COLO829 (cell line): ENCODE measurements around the gene PARVA.

Experiments used
- DNase-seq: peaks from one replicate; pipeline ENCODE4 v3.0.0; 2012; ENCODE audit warnings: low spot score

PARVA gene

GRCh38 chr11:12403997-12404350 is 26.6 kb downstream of the PARVA start:
- no peak for DNase-seq

- DNase-seq: no peak
These were observed 27.1 kb downstream of the PARVA start for GRCh38 chr11:12404436-12404835.

- DNase-seq: no peak
These were observed 30.9 kb downstream of the PARVA start for GRCh38 chr11:12408156-12408770.

GRCh38 chr11:12409621-12410005 is 32.2 kb downstream of the PARVA start:
- DNase-seq: no peak

GRCh38 chr11:12410006-12410728 is 32.8 kb downstream of the PARVA start:
- no peak for DNase-seq

- DNase-seq: no peak
These were observed 34.0 kb downstream of the PARVA start for GRCh38 chr11:12411393-12411792.

- DNase-seq: peak; percentile 71
These were observed 34.7 kb downstream of the PARVA start for GRCh38 chr11:12411806-12412727.

GRCh38 chr11:12413141-12414052 is 36.0 kb downstream of the PARVA start:
- DNase-seq: no peak

- no peak for DNase-seq
These were observed 37.2 kb downstream of the PARVA start for GRCh38 chr11:12414611-12415010.

- DNase-seq: no peak
These were observed 38.1 kb downstream of the PARVA start for GRCh38 chr11:12415342-12415966.

- no peak for DNase-seq
These were observed 39.2 kb downstream of the PARVA start for GRCh38 chr11:12416552-12416951.

GRCh38 chr11:12417691-12418611 is 40.6 kb downstream of the PARVA start:
- DNase-seq: no peak

- no peak for DNase-seq
These were observed 42.7 kb downstream of the PARVA start for GRCh38 chr11:12420040-12420439.

GRCh38 chr11:12420706-12421105 is 43.3 kb downstream of the PARVA start:
- no peak for DNase-seq

GRCh38 chr11:12421386-12421785 is 44.0 kb downstream of the PARVA start:
- DNase-seq: no peak

GRCh38 chr11:12426176-12426575 is 48.8 kb downstream of the PARVA start:
- DNase-seq: no peak

GRCh38 chr11:12429155-12429554 is 51.8 kb downstream of the PARVA start:
- DNase-seq: no peak

- peak; percentile 80 for DNase-seq
These were observed 53.0 kb downstream of the PARVA start for GRCh38 chr11:12430351-12430750.

GRCh38 chr11:12430954-12431595 is 53.7 kb downstream of the PARVA start:
- peak; percentile 54 for DNase-seq

GRCh38 chr11:12432507-12432906 is 55.1 kb downstream of the PARVA start:
- DNase-seq: no peak
